ENCODE measurements around the gene ABCA9.

- no peak for TF ChIP-seq POLR2A (IDR thresholded peaks at IDR 0.05)
- TF ChIP-seq CTCF (IDR thresholded peaks at IDR 0.05): no peak
- TF ChIP-seq EP300 (IDR thresholded peaks at IDR 0.05; ENCODE audit: low read depth): no peak
Measured at GRCh38 chr17:69050999-69051775, 9.5 kb downstream of the ABCA9 start.

Measured in transverse colon (tissue), 3 donors.